ENCODE results near the gene OR9Q1.
"Not testable (repeated sequence)": the region's sequence is repeated elsewhere in the genome, so short reads cannot be mapped to it uniquely, and the experiment has no call there.

The OR9Q1 gene

DNA sequence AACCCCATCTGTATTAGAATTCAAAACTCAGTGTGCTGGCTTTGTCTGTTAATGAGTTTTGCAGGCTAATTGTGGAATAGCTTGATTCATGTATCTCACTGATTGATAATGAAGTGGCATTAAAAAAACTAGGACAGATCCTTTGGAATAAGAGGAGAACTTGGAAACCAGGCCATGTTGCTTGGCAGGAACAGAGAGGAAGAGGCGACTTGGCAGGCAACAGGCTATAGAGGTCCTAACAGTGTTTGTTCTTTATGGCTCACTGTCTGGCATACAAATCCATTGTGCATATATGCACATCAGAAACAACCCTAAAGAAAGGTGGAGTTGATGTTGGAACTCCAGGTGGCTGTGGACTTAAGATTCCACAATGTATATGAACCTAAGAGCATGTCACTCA lies 119.1 kb downstream of the OR9Q1 start:
- no peak for DNase-seq

DNA sequence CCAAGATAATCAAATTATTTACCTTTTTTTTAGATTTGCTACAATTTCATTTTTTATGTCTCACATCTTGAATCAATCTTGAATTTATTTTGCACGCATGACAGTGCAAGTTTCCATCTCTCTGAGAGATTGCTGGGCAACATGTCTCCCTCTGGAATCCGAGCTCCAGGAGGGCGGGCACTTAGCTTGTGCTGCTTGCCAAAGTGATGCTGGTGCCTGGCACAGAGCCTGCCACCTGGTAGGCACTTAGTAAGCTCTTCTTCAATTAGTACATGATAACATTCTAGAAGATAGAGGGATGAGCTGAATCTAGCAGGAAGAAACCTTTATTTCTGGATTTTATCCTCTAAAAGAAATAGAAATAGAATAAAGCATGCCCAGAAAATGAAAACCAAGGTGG lies 129.1 kb downstream of the OR9Q1 start:
- no peak for DNase-seq

DNA sequence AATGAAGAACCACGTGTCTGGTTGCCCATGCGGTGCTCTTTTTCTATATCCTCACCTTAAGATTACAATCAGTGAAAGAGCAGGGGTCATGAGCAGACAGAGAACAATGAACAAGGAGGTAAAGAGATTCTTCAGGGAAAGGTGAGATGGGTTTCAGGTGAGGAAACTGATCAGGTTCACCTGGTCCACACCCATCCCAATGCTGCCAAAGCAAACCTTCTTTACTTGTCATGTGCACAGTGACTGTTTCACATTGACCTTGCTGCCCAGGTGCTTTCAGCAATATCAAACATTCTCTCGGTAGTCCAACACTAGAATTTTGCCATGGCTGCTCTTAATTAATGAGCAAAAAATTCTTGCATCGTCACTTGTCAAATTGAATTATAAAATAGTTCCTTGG lies 140.7 kb downstream of the OR9Q1 start:
- no peak for DNase-seq

DNA sequence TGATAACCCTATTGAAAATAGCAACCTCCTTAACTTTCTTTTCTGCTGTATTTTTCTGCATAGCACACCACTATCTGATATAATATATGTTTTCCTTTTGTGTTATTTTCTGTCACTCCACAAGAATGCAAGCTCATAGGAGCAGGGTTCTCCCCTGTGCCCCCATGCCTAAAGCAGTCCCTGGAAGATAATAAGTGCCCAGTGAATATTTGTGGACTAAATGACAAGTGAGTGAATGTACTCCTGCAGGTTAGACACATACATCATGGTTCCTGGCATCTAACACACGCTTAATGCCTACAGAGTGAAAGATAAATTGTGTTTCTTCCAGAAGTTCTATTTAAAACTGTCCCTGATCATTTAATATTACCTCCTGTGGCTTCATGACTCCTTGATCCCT lies 141.3 kb downstream of the OR9Q1 start:
- no peak for DNase-seq

DNA sequence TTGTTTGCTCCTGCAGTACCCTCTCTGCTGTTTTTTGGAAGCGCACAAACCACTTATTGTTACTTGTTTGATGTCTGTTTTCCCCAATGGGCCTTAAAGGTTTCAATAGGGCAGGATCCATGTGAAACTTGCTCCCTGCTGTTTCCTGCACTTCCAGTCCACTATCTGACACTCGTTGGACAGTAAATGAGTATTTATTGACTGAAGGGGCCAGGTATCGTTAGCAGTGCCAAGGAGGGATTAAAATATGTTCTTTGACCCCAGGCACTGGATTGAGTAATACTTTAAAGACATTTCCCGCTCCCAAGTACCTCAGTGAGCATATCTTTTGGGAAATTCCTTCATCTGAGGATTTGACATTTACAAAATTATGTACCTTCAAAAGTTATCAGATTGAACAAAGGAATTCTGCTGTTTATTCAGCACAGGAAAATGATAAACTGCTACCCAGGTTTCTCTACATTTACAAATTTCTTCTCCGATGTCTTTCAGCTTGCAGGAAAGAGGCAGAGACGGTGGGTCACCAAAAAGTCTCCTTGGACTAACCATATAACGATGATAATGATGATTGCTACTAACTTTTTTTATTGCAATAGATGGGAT lies 141.9 kb downstream of the OR9Q1 start:
- DNase-seq = no peak

DNA sequence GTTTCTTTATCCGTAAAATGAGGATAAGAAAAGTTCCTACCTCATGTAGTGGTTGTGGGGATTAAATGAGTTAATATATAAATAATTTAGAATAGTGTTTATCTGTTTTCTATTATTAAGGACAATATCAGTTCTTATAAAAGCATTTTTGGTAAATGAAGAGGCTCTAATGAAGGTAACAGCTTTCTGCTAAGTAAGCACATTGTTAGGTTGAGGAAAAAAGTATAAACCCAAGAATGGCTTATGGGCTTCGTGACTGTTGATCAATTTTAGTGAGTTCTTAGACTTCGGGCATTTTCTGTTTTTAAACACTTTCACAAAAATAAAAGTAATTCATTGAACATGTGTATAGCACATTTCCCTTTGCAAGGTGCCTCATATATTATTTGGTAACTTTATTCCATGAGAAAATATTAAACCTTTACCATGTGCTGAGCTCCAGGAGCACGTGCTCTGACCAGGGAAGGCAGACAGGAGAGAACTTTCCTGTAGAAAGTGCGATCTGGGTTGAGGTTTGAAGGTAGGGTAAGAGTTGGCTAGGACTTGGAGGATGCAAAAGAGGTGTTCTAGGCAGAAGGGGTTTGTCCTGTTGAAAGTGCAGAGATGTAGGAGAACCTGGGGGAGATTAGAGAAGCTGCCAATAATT lies 153.9 kb downstream of the OR9Q1 start:
- no peak for DNase-seq

DNA sequence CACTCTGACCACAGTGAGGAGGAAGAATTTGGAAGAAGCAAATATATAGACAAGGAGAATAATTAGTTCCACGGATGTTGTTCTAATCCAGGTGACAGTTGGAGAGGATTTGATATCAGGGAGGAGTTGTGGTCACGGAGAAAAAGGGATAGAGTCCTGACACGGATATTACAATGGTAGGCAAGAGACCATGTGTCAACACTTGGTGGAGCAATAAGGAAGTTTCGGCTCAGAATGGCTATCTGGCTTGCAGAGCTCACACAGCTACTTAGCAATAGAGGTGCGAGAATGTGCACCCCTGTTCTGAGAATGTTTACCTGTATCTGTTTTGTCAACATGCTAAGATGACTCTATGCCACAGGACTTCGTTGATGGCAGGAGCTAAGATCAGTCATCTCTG lies 154.8 kb downstream of the OR9Q1 start:
- no peak for DNase-seq

DNA sequence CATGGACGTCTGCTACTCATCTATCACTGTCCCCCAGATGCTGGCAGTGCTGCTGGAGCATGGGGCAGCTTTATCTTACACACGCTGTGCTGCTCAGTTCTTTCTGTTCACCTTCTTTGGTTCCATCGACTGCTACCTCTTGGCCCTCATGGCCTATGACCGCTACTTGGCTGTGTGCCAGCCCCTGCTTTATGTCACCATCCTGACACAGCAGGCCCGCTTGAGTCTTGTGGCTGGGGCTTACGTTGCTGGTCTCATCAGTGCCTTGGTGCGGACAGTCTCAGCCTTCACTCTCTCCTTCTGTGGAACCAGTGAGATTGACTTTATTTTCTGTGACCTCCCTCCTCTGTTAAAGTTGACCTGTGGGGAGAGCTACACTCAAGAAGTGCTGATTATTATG lies 156.0 kb downstream of the OR9Q1 start:
- peak; percentile 2 for DNase-seq

DNA sequence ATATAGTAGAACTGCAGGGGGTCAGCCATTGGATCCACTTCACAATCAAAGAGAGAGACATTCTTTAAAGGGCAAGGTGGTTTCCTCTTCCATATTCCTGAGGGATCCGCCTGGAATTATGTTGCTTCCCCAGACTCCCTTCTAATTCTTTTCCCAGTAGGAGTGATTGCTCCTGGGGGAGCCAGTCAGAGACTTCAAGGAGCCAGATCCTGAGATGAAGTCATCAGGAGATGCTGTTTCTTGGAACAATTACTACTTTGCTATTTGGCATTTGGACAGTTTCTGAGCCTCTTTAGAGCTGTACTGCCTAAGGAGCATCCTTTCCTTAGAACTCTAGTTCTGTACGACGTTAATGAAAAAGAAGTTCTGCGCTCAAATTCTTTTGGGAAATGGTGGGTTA lies 163.3 kb downstream of the OR9Q1 start:
- DNase-seq = no peak

DNA sequence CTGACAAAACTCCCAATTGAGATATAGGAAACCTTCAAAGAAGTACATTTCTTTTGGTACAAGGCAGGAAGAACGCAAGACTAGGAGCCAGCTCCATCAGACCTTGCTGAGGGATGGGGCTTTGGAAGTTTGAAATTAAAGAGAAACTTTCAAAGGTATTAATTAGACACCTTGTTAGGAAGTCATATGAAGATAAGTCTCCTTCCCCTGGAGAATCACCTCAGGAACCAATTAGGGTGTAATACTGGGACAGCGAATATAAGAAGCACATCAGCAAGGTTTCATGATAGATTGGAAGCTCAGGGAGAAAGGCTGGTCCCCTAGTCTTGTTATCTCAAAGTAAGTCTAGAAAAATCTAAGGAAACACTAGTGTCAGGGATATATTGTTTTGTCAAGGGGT lies 165.1 kb downstream of the OR9Q1 start, which contains the start of gene OR9Q2:
Gene OR9Q2, plus strand, starts transcription at position 301 of the 400 bp plus-strand sequence. CDS start 1,421 bp downstream, outside the sequence.
- no peak for DNase-seq

DNA sequence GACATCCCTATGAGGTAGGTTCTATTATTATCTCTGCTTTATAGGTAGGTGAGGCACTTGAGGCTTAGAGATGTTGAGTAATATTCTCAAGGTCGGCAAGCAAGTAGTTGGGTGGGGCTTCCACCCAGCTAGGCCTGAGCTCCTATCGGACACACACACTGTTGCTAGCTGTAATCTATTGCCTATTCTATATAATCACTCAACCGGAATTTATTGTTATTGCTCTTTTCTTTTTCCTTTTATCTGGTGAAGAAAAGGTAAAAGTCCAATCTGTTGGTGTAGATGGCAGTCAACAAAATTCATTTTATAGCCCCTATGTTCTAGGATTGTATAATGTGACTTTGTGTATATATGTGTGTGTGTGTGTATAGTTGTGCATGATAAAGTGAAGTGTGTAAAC lies 168.5 kb downstream of the OR9Q1 start:
- DNase-seq = no peak

DNA sequence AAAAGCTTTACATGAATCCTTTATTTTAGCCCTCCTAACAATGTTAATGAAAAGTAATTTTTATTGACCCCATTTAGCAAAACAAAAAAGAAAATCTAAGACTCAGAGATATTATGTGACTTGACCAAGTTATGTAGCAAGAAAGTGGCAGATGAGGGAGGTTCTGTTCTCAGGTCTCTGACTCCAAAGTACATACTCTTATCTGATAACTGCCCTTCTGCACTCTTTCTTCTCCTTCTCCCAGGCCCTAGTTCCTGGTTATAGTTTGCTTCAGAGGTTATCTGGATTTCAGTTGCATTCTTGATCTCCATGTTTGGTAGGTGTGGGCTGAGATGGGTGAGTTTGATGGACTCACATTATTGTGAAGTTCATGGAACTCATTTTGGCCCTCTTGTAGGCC lies 169.7 kb downstream of the OR9Q1 start:
- no peak for DNase-seq

DNA sequence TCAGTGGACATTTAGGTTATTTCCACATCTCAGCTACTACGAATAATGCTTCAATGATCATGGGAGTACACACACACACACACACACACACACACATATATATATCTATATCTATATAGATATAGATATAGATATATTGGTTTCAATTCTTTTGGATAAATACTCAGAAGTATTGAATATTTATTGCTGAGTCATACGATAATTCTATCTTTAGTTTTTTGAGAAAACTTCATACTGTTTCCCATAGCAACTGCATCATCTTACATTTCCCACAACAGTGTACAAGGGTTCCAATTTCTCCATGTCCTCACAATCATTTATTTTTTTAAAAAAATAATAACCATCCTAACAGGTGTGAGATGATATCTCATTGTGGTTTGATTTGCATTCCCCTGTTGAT lies 172.3 kb downstream of the OR9Q1 start:
- DNase-seq = no peak

DNA sequence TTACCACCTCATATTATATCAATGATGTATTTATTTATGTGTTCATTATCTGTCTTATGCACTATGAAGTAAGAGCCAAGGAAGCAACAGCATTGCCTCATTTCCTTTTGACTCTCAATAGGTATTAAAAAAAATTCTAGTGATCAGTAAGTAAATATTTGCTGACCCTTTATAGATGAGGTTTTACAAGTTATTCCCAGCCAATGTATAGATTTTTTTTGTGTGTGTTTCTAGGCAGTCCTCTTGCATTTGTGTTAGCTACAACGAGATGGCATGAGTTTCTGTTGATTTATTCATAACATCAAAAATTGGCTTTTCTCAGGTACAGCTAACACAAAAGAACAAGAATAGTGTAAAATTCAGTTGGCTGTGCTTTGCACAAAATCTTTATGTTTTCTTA lies 175.6 kb downstream of the OR9Q1 start:
- no peak for DNase-seq

DNA sequence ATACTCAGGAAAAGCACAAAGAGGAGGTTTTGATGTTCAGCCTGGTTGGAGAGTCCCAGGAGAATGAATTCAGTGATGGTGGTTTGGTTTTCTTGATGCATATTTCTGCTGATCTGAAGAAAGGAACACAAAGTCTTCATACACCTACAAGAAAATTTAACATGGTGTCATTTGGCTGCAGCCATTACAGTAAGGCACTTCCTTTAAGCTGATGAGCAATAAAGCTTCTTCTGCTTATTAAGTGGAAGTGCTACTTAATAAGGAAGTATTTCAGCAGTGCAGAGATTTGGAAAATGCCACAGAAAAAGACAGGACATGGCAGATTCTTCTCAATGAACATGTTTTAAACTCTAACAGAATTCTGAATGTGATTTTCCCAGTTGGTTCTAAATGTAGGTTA lies 180.4 kb downstream of the OR9Q1 start, which contains the start of gene OR1S2:
Gene OR1S2, minus strand, starts transcription at position 101 of the 400 bp plus-strand sequence. Its CDS starts 0 bp downstream, at position 101.
- DNase-seq = no peak

DNA sequence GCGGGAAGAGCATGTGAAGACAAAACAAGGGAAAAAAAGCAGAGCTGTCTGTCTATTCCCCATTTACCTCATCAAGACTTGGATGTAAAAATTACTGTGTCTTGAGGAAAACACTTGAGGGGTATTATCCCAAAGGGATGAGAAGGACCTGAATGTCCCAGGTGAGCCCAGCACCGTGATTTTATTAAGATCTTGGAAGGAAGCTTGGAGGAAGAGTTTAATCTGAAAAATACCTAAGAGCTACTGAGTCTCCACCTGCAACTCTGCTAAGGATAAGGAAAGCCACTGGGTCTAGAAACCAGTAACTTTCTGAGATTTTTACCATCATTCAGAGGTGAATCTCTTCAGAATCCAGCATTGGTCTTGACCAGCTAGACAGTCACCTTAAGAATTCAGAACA lies 188.7 kb downstream of the OR9Q1 start, which contains the start of gene OR1S1:
Gene OR1S1, plus strand, starts transcription at position 301 of the 400 bp plus-strand sequence.
- DNase-seq = not testable (repeated sequence)

DNA sequence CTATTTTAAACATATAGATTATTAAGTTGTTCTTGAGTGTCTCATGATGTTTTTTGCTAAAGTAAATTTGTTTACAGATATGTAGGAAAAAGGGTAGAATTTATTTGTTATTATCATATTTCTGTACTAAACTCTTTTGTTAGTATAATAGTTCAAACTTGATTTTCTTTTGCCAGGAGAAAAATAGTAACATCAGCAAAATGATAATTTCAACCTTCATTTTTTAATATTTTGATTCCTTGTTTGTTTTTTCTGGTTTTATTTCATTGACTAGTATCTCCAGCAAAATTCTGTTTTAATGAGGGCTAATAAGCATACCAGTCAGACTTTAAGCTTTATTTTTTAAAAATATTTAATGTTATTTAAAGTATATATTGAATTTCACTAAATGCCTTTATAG lies 192.8 kb downstream of the OR9Q1 start:
- no peak for DNase-seq

DNA sequence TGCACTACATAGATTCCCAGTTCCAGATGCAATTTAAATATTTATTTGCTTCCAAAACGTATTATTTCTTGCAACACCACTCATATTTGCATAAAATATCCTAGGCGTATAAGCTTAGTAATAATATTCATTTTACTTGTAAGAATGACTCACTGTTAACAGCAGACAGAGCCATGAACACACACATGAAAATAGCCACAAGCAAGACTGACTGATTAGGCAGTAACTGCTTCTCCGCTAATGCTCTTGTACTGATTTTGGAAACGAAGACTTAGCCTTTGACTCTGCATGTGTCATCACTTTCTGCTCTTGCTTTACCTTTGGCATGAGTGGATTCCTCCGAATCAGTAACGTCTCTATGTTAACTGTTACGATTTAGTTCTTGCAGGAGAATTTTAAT lies 199.0 kb downstream of the OR9Q1 start:
- no peak for DNase-seq

DNA sequence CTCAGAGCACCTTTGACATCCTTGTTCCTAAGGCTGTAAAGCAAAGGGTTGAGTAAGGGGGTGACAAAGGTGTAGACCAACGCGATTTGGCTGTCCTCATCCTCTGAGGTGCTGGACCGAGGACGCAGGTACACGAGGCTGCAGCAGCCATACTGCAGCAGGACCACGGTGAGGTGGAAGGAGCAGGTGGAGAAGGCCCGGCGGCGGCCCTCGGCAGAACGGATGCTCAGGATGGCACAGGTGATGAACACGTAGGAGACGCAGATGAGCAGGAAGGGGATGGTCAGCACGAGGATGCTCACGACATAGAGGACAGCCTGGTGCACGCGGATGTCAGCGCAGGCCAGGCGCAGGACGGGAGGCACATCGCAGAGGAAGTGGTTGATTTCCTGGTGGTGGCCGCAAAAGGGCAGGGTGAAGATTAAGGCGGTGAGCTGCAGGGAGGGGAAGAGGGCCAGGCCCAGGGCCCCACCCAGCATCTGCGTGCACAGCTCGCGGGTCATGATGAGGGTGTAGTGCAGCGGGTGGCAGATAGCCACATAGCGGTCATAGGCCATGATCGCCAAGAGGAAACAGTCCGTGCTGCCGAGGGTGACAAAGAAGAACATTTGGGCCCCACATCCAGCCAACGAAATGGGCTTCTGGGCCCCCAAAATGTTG lies 204.4 kb downstream of the OR9Q1 start:
- DNase-seq = no peak
